T-helper 1 cell treated with Interleukin-12 subunit alpha and Interleukin-12 subunit beta and Interleukin-4 antibody, amounts not matched to agents 30 ng/mL and 1 ng/mL, for 36 hours (primary cell): Measurements from ENCODE around the gene KAZN. TPM values are rescaled to one million over a fixed set of nuclear protein-coding genes. Genes with fewer than 3 reads are reported as not detected.
"Not testable (repeated sequence)": the region's sequence is repeated elsewhere in the genome, so short reads cannot be mapped to it uniquely, and the experiment has no call there.

Source experiments
- intact Hi-C: fragments of 100-400 bp; cut with micrococcal nuclease; formaldehyde crosslinking; loops from one replicate; pipeline ENCODE4 v1.15.1; 2024
- total RNA-seq: library from RNA; stranded (reverse); gene quantifications from 2 replicates; pipeline ENCODE4 v1.2.3, GENCODE V29; 2022

KAZN gene
- total RNA-seq, 1 donor from 2014 or later, result 0.20 TPM

GRCh38 chr1:15120251-15120945 is 521.9 kb downstream of the KAZN start:
- intact Hi-C loops, result no loop called here

DNA sequence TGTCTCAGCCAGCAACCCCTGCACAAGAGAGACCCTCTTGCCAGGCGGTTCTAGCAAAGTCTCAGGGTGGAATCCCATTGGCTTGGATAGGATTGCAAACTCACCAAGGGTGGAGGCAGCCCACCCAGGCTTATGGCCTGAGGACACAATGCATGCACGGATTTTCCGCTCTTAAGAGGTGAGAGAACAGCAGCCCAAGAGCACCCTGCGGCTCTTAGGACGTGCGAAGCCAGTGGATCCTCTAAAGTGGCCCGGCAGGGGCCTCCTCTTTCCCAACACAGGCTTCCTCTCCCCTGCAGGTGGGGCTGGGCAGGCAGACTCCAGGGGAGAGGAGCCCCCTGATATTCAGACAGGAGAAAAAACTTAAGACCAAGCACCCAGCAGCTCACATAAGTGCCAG is 523.8 kb downstream of the KAZN start:
- intact Hi-C loops, result no loop called here

DNA sequence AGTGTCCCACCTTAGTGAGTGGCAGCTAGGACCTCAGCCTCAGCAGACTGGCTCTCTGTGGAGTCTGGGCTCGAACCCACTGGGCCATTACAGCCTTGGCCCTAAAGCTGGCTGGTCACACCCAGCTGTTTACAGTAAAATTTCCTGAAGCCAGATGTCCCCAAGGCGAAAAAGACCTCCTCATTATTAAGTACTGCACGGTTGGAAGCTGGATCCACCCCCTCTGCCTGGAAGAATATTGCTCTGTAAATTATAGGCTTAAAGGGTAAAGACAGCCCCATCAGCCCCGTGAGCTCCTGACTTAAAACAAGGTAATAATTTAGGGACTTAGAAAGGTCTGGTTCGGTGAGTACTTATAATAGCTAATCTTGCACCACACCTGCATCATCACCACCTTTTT is 524.8 kb downstream of the KAZN start:
- intact Hi-C loops, result no loop called here

- intact Hi-C loops, result no loop called here
These were observed 525.4 kb downstream of the KAZN start for GRCh38 chr1:15123925-15124324.

DNA sequence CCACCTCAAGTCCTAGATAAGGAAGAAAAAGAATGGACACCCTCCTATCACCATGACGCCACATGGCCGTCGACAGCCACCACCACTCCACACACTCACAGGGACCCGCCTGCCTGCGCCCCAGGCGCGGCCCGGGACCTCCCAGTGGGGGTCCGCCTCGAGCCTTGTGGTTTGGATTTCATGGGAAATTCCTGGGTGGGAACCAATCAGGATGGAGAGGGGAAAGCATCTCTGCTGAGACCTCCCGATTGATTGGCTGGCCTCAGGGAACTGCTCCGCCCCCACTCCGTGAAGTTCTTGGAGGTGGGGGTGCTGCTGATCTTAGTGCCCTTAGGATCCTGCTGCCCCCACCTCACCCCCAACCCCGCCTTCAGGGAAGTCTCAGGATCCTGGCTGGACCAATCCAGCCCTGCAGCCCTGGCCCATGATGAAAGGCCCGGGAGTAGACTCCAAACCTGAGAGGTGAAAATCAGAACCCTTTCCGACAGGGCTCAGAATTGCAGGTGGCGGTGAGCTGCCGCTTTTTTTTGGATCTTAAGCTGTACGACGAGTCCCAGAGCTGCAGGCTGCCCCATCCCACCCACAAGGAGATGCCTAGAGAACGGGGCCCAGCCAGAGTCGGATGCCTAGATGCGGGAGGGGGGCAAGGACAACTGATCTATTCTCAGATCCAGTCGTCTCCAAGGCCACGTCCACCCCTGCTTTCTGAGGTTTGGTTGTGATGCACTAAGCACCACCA is 526.0 kb downstream of the KAZN start:
- intact Hi-C loops, result no loop called here

GRCh38 chr1:15125101-15125745 is 526.7 kb downstream of the KAZN start:
- intact Hi-C loops, result no loop called here

GRCh38 chr1:15128077-15128476 is 529.6 kb downstream of the KAZN start:
- intact Hi-C loops, result loop anchor here (1.0 kb wide), 3 partner anchors 144 to 303 kb away; no protein-coding TSS in a partner anchor

- intact Hi-C loops, result loop anchor here (1.0 kb wide), 3 partner anchors 144 to 303 kb away; no protein-coding TSS in a partner anchor
These were observed 530.2 kb downstream of the KAZN start for GRCh38 chr1:15128520-15129313.

DNA sequence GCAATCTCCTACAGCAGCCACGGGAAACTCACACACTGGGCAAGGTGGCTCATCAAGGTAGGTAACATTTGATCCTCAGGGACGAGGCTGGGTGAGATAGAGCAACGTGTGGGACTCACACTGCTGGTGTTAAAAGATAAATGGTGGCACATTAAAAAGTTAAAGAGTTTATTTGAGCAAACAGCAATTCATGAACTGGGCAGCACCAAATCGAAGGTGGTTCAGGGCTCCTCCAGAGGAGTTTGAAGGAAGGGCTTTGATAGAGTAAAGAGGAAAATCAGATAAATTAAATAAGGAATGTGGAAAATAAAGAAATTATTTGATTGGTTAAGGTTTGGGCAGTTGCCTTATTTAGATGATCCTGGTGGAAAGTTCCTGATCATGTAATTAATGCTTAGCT is 531.5 kb downstream of the KAZN start:
- intact Hi-C loops, result no loop called here

GRCh38 chr1:15130607-15131006 is 532.1 kb downstream of the KAZN start:
- intact Hi-C loops, result no loop called here

- intact Hi-C loops, result no loop called here
These were observed 534.5 kb downstream of the KAZN start for GRCh38 chr1:15132965-15133364.

DNA sequence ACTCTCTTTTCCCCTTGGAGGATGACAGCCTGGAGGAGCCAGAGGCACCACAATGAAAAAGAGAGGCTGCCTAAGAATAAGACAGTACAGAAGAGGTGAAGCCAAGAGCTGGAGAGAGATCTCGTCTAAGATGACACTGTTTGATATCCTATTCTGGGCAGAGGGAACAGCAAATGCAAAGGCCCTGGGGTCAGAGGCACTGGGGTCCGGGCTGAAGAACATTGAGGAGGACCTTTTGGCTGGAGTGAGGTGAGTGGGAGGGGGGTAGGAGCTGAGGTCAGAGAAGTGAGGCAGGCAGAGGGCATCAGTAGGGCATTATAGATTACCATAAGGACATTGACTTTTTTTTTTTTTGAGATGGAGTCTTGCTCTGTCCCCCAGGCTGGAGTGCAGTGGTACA is 535.8 kb downstream of the KAZN start:
- intact Hi-C loops, result no loop called here

- intact Hi-C loops, result not testable (repeated sequence)
These were observed 537.1 kb downstream of the KAZN start for GRCh38 chr1:15135604-15136003.

DNA sequence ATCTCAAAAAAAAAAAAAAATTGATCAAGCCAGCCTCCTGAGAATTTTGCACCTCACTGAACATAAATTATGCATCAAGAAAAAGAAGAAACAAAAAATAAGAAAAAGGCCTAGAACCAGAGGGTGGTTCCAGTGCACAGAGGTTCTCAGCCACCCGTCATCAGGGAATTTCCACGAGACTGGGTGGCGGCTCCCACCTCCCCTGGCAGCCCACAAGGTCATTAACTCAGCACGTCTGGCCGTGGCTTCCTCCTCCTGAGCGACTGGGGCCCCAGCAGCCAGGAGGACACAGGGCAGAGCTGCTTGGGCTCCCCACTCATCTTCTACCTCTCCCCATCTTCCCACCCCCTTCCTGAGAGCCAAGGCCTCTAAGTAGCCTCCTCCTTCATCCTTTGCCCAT is 539.3 kb downstream of the KAZN start:
- intact Hi-C loops, result no loop called here

DNA sequence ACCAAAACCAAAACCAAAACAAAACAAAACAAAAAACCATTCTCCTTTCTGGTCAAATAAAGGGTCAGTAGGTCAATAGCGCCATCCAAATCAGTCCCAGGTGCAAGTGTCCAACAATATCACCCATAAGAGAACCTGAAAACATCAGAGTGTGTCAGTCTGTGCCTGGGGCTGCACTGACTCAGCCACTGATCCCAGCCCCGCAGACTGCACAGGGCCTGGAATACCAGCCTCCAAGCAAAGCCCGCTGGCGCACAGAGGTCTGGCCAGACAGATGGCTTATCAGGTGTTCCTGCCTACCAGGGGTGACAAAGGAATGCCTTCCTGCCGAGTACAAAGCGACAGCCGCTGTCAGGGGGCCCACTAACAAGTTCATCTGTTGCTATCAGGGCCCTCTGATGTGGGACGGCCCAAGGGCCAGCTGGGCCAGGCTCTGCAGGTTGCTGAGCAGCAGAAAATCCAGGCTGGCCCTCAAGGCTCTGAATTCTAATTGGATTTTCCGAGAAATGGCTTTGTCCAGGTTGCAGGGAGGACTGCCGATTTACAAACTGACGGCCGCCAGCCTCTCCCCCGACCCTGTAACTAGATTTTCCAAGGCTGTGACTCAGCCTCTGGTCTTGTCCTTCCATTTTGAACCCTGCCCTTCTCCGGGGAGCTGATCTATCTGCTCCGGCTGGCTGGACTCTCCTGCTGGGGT is 541.3 kb downstream of the KAZN start:
- intact Hi-C loops, result no loop called here

GRCh38 chr1:15141935-15142539 is 543.6 kb downstream of the KAZN start:
- intact Hi-C loops, result no loop called here

DNA sequence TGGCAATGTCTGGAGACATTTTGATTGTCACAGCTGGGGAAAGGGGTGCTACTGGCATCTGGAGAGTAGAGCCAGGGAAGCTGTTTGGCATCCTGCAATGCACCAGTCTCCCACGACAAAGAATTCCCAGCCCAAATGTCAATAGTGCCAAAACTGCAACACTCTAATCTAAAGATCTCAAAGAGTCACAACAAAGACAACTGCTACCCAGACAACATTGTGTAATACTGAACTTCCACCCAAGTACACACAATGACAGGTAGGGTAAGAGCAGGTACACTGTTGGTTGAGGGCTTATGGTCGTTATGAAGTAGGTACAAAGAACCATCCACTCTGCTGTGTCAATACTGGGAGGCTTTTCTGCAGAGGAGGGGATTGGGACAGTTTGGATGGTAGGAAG is 546.8 kb downstream of the KAZN start:
- intact Hi-C loops, result no loop called here

DNA sequence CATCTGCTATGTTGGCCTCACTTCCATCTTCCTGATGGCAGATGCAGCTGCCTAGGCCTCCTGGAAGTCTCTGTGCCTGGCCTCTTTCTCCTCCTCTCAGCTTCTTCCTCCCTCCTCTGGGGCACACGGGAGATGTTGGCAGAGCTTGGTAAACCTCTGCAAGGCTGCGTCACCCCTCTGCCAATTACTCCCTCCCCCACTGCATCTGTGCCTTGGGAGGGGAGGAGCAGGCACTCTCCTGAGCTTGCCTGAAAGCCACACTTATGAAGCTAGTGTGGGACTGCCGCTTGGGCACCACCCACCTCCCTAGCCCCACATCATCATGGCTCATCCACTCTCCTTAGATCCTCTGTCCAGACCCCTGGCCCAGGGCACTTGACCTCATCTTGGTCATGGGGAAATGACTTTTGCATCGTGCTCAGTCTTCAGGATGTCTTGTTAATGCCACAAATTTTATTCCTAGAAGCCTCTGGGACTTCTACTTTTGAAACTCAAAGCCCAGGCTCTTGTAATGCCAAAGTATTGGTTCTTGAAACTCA is 547.7 kb downstream of the KAZN start:
- intact Hi-C loops, result no loop called here

DNA sequence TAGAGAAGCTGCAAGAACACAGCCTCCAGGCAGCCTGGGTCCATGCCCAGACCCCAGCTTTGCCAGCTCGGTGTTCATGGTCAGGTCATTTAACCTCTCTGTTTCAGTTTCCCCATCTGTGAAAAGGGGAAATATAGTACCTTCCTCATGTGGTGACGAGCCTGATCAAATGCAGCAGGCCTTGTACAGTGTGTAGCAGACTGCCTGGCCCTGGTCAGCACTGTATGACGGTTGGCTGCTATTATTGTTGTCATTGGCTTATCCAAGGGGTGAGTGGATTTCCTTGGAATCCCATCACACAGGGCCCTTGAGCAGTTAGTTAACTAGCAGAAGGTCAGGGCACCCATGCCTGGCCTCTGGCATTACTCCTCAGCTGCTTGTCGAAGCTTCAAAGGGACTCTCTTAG is 548.5 kb downstream of the KAZN start:
- intact Hi-C loops, result no loop called here

DNA sequence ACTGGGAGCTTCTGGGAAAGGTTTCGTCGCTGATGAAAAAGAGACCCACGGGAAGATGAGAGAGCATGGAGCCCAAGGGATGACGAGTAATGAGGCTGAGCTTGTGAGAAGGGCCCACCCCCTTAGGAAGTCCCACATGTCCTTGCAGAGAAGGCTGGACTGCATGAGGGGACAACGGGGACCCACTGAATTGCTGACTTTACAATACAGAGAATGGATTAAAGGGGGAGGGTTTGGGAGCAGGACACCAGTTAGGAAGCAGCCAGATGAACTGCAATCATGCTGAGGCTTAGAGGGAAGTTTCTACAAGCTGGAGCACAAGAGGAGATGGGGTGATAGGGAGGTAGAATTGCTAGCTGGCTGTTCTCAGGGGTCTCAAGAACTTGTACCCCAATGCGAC is 549.5 kb downstream of the KAZN start:
- intact Hi-C loops, result no loop called here
